Medulla oblongata (tissue), 1 donor: ENCODE data around the gene HPX.
A peak's percentile ranks its signal among the peaks of the same experiment; 100 is the strongest.

ENCODE experiments used
- DNase-seq: peaks from one replicate; pipeline ENCODE4 v3.0.0-alpha.2; 2015; ENCODE audit errors: extremely low spot score

The HPX gene

GRCh38 chr11:6468712-6469495 is 28.1 kb upstream of the HPX start:
- peak; percentile 95 for DNase-seq

GRCh38 chr11:6459099-6459450 is 18.3 kb upstream of the HPX start:
- DNase-seq: no peak

DNA sequence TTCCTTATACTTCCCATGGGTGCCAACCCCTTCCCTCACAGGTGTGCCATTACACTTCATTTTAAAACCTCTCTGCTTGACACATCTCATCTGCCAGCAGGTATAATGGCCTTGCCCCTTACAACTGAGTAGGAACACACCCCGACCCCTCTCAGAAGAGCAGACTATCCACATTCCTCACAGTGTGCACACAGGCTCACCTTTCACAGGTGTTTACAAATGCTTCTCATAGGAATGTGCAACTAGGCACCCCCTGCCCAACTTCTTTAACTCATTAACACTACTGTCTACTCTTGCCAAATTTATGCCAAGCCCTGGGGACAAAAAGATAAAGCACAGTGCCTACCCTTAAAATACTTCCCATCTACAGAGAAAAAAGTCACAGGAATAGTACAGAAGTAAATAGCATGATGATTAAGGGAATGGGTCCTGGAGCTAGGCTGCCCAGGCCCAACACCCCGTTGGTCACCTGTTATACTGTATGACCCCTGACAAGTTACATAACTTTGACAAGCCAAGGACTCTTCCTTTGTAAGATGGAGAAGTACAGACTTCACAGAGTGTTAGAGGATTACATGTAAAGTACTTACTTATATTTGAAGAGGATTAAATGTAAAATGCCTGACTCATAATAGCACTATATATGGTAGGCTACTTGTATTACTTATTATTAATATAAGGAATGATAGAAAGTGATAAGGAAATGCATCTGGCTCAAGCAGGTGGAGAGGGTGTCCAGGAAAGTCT is 17.7 kb upstream of the HPX start:
- DNase-seq: no peak

GRCh38 chr11:6457581-6458320 is 17.0 kb upstream of the HPX start:
- no peak for DNase-seq

DNA sequence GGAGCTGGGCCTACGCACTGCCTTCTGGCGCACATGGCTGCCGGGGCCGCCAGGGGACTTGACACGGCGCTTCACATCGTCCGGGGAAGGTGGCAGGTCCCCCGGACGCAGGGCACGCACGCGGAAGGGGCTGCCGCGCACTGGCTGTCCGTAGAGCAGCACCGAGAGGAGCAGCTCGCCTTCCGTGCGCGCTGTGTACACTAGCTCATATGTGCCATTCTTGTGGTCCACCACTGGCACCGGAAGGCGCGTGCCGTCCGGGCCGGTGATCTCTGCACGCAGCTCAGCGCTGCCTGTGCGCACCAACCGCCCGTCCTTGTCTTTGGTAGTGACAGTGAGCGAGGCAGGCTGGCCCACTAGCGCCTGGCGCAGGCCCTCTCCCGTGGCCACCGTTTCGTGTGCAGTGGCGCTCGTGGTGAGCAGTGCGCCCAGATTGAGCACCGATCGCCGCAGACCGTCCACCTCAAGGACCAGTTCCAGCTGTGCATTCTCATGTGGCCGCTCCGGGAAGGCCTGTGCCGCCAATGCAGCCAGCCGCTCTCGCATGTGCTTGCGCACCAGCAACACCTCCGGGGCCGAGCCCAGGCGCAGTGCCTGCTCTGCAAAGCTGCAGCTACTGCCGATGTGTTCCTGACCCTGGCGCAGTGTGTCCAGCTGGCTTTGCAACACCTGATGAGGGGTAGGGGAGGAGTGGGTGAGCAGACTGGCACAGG is 15.7 kb upstream of the HPX start:
- DNase-seq: no peak

GRCh38 chr11:6455070-6455469 is 14.3 kb upstream of the HPX start:
- no peak for DNase-seq

DNA sequence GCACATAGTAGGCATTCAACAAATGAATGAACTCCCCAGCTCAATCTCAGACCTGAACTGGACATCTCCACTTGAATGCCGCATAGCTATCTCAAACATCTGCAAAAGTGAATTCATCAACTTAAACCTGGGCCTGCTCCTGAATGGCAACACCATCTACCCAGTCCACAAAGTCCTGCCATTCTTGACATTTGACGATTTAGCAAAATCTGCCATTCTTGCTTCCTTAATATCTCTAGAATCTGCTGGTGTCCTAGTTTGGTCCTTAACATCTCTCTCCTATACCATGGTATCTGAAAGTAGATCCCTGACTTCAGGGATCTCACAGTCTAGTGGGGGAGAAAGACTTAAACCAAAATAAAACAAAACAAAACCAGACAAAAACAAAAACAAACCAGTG is 12.4 kb upstream of the HPX start:
- no peak for DNase-seq

- no peak for DNase-seq
These were observed 11.4 kb upstream of the HPX start for GRCh38 chr11:6452219-6452618.

DNA sequence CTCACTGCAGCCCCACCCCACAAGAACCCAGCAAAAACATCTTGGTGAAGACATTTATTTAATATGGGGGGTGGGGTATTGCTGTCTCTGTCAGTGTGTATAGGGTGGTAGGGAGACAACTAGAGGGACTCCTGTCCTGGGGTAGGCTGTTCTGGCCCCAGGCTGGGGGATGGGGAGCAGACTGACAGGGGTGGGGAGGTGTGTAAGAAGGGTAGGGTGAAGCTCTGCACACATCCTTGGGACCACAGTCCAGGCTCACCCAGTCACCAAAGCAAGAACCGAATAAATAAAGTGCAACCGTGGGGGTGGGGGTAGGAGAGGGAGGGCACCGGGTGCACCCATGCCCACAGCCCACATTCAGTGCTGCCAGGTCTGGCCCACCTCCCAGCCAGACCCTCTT is 7.8 kb upstream of the HPX start:
- DNase-seq: no peak

GRCh38 chr11:6443269-6444003 is 2.6 kb upstream of the HPX start:
- peak; percentile 82 for DNase-seq

DNA sequence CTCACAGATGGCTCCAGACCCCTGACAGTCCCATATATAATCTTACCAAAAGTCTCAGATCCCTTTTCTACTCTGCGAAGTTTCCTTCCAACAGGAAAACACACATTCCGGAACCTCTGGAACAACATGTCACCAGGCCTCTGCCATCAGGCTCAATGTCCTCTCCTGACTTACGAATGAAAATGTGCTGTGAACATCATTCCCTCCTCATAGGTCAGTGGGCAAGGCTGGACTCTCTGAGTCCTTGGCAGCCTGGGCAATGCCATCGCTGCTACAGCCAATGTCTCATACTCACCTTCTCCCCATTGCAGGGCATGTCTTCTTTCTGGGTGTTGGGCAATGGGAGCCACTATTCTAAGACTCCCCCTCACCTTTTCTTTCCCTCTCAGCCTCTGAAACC is 1.7 kb upstream of the HPX start:
- DNase-seq: no peak

DNA sequence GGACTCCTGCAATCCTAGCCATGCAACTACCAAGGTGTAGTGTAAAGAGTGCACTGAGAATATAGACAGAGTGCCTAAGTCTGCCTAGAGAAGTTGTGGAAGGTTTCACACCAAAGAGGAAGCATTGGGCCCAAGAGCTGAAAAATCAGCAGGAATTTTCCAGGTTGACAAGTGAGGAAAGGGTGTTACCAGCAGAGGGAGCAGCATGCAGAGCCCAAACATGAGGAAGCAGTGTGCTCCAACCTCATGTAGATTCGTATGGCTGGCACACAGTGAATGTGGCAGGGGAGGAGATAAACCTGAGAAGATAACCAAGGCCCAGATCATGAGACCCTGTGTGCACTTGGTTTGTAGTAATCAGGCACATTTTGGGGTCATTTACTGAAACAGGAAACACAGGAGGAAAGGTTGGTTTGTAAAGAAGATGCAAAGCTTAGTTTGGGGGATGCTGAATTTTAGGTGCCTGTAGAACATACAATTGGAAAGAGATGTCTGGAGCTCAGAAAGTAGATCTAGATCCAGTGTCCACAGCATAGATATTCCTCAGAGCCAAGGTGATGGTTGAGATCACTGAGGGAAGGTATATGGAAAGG is 1.7 kb downstream of the HPX start:
- peak; percentile 74 for DNase-seq

DNA sequence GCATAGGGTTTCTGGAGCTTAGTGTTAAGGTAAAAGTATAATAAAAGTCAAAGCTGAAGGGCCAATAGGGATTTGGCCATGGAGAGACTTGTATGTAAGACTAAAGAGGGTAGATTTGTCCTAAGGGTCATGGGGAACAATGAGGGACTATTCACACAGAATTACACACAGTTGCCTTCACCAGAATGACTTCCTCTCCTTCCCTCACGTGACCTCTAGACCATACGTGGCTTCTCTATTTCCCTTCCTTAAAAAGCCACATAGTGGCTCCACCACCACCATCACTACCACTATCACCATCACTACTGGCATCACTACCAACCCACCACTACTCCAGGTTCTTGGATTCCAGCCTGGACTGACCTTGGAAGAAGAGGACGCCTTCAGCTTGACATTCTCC is 2.8 kb downstream of the HPX start:
- DNase-seq: peak; percentile 48

- DNase-seq: no peak
These were observed 3.4 kb downstream of the HPX start for GRCh38 chr11:6437423-6437822.

DNA sequence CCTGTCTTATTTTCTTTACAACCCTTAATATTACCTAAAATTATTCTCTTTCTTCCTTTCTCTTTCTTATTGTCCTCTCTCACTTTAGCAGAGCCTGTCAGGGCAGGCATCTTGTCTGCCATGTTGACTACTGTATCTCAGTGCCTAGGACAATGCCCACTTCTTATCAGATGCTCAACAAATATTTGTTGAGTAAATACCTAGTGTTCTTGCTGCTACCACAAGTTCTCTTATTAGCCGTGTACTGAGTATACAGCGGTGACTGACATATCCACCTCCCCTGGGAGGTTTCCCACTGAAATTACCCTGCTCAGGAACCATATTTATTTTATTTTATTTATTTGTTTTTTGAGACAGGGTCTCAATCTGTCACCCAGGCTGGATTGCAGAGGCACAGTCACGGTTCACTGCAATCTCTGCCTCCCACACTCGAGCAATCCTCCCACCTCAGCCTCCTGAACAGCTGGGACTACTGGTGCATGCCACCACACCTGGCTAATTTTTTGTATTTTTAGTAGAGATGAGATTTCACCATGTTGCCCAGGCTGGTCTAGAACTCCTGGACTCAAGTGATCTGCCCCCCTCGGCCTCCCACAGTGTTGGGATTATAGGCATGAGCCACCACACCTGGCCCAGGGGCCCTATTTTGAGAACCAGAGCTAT is 6.7 kb downstream of the HPX start:
- no peak for DNase-seq

DNA sequence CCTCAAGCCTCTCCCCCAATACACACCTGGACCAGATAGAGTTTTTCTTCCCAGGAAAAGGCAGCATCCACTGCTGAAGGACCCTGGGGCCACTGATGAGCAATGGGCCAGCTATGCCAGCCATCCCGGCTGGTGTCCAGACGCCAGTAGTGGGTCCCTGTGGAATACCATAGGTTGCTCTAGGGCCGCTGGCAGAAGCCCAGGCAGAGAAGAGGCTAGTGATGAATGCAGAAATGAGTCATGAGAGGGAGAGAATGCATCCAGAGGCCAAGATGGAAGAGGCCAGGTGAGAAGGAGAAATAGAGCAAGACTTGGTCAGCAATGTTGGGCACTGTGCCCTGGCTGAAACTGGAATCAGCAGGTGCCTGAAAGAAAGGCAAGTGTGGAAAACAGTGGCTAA is 8.9 kb downstream of the HPX start:
- DNase-seq: no peak

DNA sequence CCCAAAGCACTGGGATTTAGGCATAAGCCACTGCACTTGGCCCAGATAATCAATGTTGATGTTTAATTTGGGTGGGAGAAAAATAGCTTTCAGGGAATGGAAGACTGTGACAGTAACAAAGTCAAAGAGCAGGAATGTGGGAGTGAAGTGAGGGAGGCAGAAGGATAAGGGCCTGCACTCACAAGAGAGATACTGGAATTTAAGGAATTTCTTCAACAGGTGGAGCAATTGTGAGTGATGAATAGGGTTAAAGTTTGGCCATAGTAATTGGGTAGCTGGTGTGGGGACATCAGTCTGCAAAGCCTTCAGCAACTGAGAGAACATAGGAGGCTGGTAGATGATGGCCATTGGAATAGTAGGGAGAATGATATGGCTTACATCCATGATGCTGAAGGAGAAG is 13.3 kb downstream of the HPX start:
- DNase-seq: no peak

DNA sequence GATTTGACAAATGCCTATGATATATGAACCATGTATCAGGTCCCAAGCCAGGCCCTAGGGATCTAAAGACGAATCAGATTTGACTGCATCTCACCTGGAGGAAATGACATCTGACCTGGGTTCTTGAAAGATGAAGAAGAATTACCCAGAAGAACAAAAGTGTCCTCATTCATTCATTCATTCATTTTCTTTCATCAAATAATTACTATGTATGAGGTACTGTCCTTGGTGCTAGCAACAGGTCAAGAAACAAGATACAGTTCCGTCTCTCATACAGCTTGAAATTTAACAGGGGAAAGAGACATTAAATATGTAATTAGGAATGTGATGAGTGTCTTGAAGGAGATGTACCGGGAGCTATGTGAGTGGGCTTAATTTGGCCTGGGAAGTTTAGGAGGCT is 20.1 kb downstream of the HPX start:
- DNase-seq: no peak

DNA sequence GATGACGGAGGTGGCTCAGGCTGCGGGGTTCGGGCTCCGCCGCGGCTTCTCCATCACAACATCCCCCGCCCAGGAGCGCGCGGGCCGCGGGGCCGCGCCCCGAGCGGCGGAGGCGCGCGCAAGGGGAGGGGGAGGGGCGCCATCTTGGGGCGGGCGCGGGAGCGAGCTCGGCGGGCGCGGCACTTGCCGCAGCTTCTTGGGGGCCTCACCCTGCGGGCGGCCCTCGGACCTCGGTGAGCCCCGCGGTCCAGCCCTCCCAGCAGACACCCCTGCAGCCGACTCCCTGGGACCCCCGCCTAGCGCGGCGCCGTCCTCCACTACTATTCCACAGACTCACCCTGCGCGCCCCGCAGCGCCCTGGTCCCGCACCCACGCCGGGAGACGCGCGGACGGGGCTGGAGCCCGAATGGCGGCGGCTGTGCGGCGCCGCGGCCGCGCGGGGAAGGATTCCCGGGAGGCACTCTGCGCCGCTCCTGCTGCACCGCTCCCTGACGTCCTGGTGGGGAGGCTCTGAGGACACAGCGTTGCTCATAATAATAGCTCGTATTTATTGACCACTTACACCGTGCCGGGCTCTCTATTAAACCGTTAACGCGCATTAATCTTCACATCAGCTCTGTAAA is 21.7 kb downstream of the HPX start, which contains the start of gene APBB1:
APBB1 (minus strand) TSS at position 86 of the 623 bp plus-strand sequence. CDS start 7,747 bp downstream, outside the sequence.
- DNase-seq: peak; percentile 74

DNA sequence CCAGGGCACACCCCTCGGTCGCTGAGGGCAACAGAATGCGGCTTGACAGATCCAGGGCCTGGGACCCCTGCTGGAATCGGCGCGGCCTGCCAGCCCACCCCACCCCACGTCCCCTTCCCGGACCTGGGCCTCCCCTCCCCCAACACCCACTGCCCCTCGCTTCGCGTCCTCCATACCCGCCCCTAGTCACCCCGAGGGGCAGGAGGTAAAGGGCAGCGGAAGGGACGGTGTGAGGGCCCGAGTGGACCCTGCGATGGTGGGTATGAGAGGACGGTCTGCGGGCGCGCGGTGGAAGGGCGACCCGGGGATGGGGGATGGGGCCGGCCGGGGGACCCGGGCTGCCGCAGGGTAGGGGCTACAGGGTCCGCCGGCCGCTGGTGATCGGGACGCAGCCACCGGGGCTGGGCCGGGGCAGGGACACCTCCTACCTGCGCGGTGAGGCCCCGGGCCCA is 22.2 kb downstream of the HPX start:
- DNase-seq: no peak
